DND-41 (cell line): ENCODE data around the gene NOX5.

ENCODE experiments used
- ATAC-seq: fragments of 200-7000 bp; cut with Tn5 transposase; 3 replicates; pipeline ENCODE4 v1.9.1; 2021; ENCODE audit warnings: low read depth; ENCODE audit not compliant: insufficient read depth
- DNase-seq: peaks from one replicate; pipeline ENCODE4 v3.0.0-alpha.2; 2020
- H2AFZ ChIP-seq: 2 replicates; pipeline ENCODE4 v1.6.0; 2012; ENCODE audit warnings: low read depth, low read length
- H3K27ac ChIP-seq: 2 replicates; pipeline ENCODE4 v1.5.1; 2012; ENCODE audit warnings: low read length, inconsistent platforms
- H3K27me3 ChIP-seq: fragments of 200-600 bp; sonication (generic); 2 replicates; pipeline ENCODE4 v1.6.0; 2012; ENCODE audit warnings: low read length, mild to moderate bottlenecking, inconsistent platforms; ENCODE audit not compliant: insufficient read depth, poor library complexity
- H3K36me3 ChIP-seq: 2 replicates; pipeline ENCODE4 v1.5.1; 2012; ENCODE audit warnings: low read length, inconsistent platforms; ENCODE audit not compliant: insufficient read depth
- H3K4me1 ChIP-seq: 2 replicates; pipeline ENCODE4 v1.5.1; 2012; ENCODE audit warnings: mild to moderate bottlenecking, low read length; ENCODE audit not compliant: insufficient read depth
- H3K4me2 ChIP-seq: 2 replicates; pipeline ENCODE4 v1.6.0; 2012; ENCODE audit warnings: mild to moderate bottlenecking, moderate library complexity, low read length, inconsistent platforms; ENCODE audit not compliant: insufficient read depth
- H3K4me3 ChIP-seq, 2 experiments: fragments of 200-600 bp in 1 of 2; shearing (Covaris generic) in 1 of 2; 2 replicates each; pipeline ENCODE4 v1.5.1; 2012 to 2016; ENCODE audit warnings: inconsistent platforms in 2 of 2, low read length in 2 of 2, mild to moderate bottlenecking in 2 of 2, low read depth in 1 of 2, moderate library complexity in 1 of 2
- H3K79me2 ChIP-seq: 2 replicates; pipeline ENCODE4 v1.6.0; 2012; ENCODE audit warnings: low read length, inconsistent platforms; ENCODE audit not compliant: insufficient read depth
- H3K9ac ChIP-seq: 2 replicates; pipeline ENCODE4 v1.6.0; 2012; ENCODE audit warnings: low read depth, mild to moderate bottlenecking, inconsistent platforms, low read length, moderate library complexity
- H3K9me3 ChIP-seq: 2 replicates; pipeline ENCODE4 v1.5.1; 2012; ENCODE audit warnings: low read length, moderate library complexity, mild to moderate bottlenecking, inconsistent platforms; ENCODE audit not compliant: insufficient read depth, severe bottlenecking
- H4K20me1 ChIP-seq: 2 replicates; pipeline ENCODE4 v1.6.0; 2012; ENCODE audit warnings: low read length; ENCODE audit not compliant: insufficient read depth
- EZH2 ChIP-seq: IDR thresholded peaks from 3 replicates; pipeline ENCODE4 v1.6.1; 2012; ENCODE audit warnings: borderline replicate concordance, low read depth, mild to moderate bottlenecking, moderate library complexity, low read length, inconsistent platforms; ENCODE audit not compliant: severe bottlenecking
- TF ChIP-seq, protein P1 (sequence below): IDR thresholded peaks from 2 replicates; pipeline ENCODE4 v1.5.1; 2012; ENCODE audit warnings: borderline replicate concordance, low read length, moderate library complexity, mild to moderate bottlenecking; ENCODE audit not compliant: poor library complexity, severe bottlenecking; ENCODE audit errors: extremely low read depth

Gene NOX5

DNA sequence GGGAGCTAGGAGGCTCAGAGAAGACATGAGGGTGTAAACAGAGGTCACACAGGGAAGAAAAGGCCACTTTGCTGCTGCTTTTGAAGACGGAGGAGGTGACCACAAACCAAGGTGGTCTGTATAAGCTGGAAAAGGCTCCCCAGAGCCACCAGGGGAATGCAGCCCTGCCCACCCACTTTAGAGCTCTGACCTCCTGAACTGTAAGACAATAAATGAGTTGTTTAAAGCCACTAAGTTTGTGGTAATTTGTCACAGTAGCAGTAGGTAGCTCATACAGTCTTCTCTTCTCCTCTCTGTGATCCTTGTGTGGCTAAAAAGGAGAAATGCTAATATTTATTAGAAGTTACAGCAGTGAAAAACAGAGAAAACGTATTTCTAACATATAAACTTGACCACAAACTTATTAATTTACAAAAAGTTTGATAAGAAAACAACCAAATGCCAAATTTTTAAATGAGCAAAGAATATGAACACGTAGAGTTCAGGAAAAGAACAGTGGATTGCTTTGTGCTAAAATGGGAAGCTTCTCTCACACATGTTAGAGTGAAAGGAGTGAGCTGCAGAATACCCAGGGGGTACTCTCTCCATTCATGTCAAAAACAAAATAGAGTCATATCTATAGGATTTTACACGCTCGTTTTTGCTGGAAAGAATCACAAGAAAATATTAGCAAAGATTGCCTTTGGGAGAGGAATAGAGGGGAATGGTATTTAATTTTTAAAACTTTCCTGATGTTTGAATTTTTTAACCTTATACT is 71.0 kb downstream of the NOX5 start:
- Histone ChIP-seq H3K9me3 (no peaks in the 10 kb centered on the region), H4K20me1 (no peaks in the 10 kb centered on the region), H2AFZ (no peak overlapping the region), H3K27me3 (peaks cover 47% of the 10 kb centered on the region), H3K27ac (no peak overlapping the region), H3K36me3 (no peaks in the 10 kb centered on the region), H3K4me2 (no peak overlapping the region), H3K79me2 (no peaks in the 10 kb centered on the region), H3K4me1 (no peaks in the 10 kb centered on the region), H3K9ac (no peak overlapping the region), H3K4me3 (no peak overlapping the region)
- DNase-seq: no peak
- ATAC-seq: no peak
- TF ChIP-seq, protein P1, sequence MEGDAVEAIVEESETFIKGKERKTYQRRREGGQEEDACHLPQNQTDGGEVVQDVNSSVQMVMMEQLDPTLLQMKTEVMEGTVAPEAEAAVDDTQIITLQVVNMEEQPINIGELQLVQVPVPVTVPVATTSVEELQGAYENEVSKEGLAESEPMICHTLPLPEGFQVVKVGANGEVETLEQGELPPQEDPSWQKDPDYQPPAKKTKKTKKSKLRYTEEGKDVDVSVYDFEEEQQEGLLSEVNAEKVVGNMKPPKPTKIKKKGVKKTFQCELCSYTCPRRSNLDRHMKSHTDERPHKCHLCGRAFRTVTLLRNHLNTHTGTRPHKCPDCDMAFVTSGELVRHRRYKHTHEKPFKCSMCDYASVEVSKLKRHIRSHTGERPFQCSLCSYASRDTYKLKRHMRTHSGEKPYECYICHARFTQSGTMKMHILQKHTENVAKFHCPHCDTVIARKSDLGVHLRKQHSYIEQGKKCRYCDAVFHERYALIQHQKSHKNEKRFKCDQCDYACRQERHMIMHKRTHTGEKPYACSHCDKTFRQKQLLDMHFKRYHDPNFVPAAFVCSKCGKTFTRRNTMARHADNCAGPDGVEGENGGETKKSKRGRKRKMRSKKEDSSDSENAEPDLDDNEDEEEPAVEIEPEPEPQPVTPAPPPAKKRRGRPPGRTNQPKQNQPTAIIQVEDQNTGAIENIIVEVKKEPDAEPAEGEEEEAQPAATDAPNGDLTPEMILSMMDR: no peak
- no peak for TF ChIP-seq EZH2

DNA sequence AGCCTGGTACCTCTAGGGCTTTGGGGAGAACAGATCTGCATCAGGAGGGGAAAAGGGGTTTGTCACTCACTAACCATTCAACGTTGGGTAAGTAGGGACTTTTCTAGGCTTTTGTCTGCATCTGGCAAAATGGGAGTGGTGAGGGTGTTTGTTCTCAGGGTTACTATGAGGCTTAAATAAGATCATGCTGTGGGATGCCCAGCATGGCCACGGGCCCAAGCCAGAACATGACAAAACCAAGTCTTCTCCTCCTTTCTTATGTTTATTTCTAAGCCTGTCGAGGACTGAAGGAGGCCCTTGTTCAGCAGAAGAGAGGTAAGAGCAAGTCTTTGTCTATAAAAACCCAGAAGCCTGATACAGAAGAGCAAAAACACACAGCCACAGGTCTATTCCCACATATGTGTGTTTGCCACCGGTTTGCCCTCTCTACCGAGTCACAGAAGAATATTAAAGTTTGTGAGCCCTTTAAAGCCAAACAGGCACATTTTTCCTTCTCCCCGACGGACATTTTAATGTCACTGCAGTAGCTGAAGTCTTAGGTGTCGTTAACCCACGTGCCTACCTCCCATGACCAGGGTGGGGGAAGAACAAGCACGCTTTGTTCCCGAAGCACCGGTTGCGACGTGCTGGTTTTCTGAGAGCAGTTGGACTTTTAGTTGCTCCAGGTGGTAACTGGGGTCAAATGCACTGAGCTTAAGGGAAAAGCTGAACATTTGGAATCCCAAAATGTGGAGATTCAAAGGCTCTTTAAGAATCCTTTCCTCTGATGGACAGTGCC is 72.1 kb downstream of the NOX5 start:
- DNase-seq (no peak), ATAC-seq (no peak)
- Histone ChIP-seq H3K9me3 (no peaks in the 10 kb centered on the region), H3K4me2 (no peak overlapping the region), H4K20me1 (no peaks in the 10 kb centered on the region), H3K27me3 (peaks cover 39% of the 10 kb centered on the region), H3K4me1 (no peaks in the 10 kb centered on the region), H3K79me2 (no peaks in the 10 kb centered on the region), H3K36me3 (no peaks in the 10 kb centered on the region), H3K27ac (no peak overlapping the region), H2AFZ (no peak overlapping the region), H3K9ac (no peak overlapping the region), H3K4me3 (no peak overlapping the region)
- TF ChIP-seq, protein P1: no peak
- TF ChIP-seq EZH2: no peak

DNA sequence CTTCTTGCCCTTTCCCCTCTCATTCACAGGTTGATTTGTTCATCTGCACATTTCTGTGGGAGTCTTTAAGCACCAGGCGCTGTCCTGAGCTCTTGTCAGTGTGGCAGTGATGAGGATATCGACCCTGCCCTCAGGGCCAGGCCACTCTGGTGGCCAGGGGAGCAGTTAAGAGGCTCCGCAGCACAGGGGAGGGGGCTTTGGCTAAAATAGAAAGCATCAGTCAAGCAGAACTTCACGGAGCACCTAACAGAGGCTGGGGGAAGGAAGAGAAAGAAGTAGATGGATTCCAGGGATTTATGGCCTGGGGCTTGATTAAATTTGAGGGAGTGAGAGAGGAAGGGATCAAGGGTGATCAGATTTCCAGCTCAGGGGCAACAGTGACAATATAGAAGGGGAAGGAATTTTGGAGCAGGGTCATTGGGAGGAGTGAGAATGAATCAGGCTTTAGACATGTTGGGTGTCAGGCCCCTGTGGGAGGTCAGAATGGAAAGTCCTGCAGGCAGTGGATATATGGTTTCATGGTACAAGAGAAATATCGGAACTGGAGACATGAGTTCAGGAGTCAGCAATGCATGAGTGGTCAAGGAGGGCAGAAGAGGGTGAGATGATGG is 73.0 kb downstream of the NOX5 start:
- TF ChIP-seq, protein P1: no peak
- no peak for TF ChIP-seq EZH2
- Histone ChIP-seq H3K9ac (no peak overlapping the region), H2AFZ (no peak overlapping the region), H3K36me3 (no peaks in the 10 kb centered on the region), H3K27me3 (peaks cover 33% of the 10 kb centered on the region), H3K27ac (no peak overlapping the region), H3K4me2 (no peak overlapping the region), H3K79me2 (no peaks in the 10 kb centered on the region), H3K9me3 (no peaks in the 10 kb centered on the region), H4K20me1 (no peaks in the 10 kb centered on the region), H3K4me3 (no peak overlapping the region), H3K4me1 (no peaks in the 10 kb centered on the region)
- DNase-seq (no peak), ATAC-seq (no peak)
